Ecto neural progenitor cell (in vitro differentiated cells): ENCODE data around the gene PLEKHA5.
"Not testable (repeated sequence)": the region's sequence is repeated elsewhere in the genome, so short reads cannot be mapped to it uniquely, and the experiment has no call there.

ENCODE experiments used
- DNase-seq: peaks from one replicate; pipeline ENCODE4 v3.0.0-alpha.2; 2018; ENCODE audit warnings: low spot score

PLEKHA5 gene

DNA sequence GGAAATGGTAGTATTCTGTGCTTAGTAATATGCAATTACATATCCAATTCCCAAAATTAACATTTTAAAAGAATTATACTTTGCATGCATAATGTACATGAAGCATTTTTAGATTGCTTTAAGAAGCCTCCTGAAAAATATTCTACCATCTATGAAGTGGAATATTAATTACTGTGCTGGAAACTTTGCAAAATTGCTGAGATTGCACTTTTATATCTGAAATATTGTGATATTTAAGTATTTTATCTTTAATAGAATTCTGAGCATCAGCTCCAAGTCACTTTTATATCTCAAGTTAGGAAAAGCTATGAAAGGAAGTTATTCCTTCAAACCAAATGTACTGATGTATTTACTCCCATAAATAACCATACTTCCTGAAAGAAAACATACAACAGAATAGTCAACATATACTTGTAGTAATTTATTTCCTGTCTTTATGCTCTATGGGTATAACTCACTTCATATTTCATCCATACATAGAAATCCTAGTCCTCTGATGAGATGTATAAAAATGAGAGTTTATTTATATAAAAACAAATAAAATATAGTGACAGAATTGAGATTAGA is 152.7 kb downstream of the PLEKHA5 start:
- DNase-seq, result no peak

DNA sequence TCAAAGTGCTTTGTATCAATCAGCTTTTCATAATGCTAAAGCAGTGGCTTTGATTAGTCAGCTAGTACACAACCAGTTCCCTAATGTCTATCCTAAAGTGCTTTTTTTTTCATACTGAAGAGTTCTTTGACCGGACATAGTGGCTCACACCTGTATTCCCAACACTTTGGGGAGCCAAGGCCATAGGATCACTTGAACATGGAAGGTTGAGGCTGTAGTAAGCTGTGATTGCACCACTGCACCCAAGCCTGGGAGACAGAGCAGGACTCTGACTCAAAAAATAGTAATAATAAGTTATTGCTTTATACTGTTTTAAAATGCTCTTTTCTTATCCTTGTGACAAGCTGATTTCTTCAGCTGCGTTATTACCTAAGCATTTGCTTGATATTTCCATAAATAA is 155.1 kb downstream of the PLEKHA5 start:
- DNase-seq, result no peak

DNA sequence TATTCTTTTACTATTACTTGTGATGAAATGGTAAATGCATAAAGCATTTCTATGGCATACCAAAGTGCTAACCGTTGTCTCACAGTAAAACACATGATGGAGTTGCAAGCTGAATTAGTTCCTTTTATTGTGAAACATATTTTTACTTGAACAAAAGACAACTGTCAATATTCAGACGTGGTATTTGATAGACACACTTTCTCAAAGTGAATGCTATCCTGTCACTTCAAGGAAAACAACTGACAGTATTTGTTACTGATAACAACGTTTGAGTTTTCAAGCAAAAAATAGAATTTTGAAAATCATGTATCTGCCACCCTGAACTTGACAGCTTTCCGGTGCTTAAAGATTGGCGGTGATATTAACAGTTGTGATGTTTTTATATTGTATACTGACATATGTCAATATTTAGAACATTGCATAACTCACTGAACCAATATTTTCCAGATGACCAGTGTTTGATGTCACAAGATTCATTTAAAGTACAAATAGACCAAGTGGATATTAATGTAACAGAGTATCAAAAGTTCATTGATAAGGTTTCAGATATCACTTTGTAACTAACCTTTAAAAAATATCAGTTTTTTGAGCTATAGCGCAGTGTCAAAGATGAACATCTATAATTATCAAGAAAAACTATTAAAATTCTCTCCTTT is 156.4 kb downstream of the PLEKHA5 start:
- no peak for DNase-seq

DNA sequence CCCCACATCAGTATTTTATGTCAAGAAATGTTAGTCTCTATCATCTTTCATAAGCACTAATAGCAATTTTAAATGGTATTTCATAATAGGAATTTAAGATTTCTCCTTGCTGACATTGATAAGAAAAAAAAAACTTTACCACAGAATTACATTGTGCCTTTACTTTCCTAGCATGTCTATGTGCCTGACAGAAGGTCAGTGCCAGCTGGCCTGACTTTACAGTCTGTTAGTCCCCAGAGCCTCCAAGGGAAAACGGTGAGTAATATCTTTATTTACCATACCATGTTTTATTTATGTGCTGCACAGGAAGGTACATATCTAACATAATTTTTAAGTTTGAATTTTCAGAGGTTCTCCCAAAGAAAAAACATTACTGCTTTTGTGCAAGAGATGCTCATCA is 157.8 kb downstream of the PLEKHA5 start:
- DNase-seq, result no peak

DNA sequence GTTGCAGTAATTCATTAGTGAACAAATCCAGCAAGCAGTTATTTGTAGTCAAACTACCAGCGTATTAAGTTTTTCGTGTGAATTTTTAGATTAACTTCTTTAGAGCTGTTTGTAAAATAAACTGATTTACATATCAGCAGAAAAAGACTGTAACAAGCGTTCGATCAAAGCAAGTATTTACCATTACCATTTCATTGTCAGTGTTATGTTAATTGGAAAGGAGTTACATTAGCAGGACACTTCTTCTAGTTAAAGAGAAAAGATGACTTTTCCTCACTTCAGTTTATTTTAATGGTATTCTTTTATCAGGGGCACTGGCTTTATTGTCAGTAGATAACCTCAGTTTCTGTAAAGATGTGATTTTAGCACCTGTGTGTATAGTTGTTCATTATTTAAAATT is 158.6 kb downstream of the PLEKHA5 start:
- DNase-seq, result no peak

DNA sequence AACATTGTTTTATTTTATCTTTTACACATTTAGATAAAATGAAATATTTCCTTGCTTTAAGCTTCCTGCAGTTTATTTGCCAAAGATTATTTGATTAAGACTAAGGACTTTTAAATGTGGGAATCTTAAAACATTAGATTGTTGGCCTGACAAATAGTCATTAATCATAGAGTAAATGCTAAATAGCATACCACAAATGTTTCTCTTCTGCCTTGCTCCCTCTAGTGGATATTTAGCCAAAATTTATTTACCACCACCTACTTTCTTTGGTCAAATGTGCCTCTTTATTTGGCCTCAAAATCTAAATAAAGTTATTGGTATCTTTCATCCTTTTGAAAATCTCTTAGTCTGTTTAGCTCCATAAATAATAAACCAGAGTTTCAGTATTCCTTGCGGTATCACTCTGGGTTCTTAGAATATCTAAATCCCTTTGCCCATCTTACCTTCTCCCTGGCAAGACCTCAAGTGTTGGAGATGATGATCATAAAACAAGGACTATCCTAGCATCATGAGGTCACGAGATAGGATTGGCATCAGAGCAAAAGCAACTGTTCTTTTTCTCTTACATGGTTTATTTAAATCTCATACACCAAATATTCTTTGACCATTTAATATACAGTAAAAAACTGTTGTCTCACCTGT is 159.2 kb downstream of the PLEKHA5 start:
- DNase-seq, result no peak

DNA sequence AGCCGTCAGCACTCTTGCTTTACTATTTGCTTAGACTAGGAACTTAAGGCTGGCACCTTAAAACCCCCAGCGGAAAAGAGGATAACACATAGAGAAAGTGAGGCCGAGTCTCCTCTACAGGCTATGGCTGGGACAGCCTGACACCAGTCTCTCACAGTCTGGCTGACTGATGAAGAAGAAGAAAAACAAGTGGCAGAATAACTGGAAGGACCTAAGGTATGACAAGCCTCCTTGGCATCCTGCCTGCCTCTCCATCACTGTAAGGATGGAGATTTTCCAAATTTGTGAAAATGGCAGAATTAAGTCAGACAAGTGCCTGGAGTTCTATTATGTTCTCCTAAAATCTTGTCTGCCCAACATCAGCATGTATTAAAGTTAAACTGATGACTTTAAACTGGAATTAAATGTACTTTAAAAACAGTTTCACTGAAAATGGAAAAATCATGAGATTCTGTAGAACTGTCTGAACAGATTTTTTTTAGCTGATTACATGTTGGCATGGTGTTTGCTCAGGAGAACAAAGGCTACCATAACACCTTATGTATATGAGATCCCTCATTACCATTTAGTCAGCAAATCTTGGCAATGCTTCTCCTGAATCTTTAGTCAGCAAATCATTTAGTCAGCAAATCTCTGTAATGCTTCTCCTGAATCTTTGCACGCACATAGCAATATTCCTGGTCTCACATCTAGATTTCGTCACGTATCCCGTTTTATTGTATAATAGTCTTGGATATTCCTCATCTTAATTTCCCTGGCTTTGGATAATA is 169.5 kb downstream of the PLEKHA5 start:
- DNase-seq, result no peak

DNA sequence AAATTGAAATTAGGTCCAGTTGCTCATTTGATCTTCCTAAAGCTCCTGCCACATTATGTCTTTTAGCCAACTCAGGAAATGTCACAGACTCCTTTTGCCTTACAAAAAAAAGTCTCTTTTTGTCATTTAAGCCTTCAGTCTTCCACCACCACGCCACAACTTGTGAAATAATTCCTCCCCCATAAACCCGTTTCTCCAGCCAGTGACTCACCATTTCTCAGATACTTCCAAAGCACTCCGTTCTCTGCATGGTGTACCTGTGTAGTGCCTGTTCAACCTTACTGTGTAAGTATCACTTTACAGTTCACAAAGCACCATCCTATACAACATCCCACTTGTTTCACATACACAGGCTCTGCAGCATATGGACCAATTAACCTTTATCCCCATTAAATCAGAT is 170.2 kb downstream of the PLEKHA5 start:
- DNase-seq, result no peak

DNA sequence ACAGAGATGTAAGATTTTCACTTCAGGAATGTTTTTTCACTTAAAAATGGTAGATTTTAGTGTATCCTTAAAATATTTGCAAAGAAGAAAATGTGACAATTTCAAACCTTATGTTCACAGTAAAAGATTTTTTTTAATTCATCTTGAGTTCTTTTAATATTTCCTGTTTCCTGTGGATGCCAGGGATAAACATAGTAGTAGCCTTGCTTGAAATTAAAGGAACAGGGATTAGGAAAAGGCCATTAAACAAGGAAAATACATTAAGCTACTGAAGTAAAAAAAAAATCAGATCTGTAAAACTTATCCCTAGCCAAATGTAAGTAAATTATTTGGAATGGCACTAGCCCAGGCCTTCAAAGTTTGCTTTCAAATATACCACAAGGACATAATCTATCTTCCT is 171.7 kb downstream of the PLEKHA5 start:
- no peak for DNase-seq

DNA sequence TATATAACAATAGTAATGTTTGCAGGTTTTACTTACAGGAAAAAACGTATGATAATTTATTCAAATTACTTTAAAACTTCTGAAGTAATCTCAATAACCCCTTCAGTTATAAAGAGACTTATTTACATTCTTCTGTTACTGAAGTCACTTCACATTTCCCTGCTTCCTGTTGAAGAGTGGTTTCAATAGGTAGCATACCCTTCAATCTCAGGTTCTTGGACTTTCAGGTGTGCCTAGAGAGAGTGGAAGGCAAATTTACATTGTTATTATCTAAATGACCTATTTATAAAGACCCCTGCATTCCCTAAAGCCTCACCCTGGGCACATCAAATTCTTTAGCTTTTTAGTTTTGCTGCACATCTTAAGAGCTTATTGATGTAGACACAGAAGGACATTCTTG is 172.2 kb downstream of the PLEKHA5 start:
- no peak for DNase-seq

DNA sequence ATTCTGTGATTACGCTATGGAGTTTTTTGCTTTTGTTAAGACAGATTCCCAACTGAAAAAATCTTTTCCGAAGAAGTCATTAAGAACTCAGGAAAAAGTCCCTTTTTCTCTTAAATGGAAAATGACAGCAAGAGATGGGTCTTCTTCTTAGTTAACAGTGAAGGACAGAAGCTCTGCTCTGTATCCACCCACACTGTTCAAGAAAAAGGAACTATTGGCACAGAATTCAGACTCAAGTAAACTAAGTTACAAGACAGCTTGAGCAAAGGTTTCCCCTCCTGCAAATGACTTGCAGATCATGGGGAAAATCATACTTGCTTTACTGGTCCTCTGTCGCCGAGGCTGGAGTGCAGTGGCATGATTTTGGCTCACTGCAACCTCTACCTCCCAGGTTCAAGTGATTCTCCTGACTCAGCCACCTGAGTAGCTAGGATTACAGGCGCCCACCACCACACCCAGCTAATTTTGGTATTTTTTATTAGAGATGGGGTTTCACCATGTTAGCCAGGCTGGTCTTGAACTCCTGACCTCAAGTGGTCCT is 172.6 kb downstream of the PLEKHA5 start:
- DNase-seq, result no peak

DNA sequence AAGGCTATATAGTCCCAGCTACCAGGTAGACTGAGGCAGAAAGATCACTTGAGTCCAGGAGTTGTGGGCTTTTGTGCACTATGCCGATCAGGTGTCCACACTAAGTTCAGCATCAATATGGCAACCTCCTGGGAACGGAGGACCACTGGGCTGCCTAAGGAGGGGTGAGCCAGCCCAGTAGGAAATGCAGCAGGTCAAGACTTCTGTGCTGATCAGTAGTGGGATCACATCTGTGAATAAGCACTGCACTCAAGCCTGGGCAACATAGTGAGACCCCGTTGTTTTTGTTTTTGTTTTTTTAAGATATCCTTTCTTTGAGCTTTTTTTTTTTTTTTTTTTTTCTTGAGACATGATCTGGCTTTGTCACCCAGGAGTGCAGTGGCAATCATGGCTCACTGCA is 174.0 kb downstream of the PLEKHA5 start:
- DNase-seq, result no peak

DNA sequence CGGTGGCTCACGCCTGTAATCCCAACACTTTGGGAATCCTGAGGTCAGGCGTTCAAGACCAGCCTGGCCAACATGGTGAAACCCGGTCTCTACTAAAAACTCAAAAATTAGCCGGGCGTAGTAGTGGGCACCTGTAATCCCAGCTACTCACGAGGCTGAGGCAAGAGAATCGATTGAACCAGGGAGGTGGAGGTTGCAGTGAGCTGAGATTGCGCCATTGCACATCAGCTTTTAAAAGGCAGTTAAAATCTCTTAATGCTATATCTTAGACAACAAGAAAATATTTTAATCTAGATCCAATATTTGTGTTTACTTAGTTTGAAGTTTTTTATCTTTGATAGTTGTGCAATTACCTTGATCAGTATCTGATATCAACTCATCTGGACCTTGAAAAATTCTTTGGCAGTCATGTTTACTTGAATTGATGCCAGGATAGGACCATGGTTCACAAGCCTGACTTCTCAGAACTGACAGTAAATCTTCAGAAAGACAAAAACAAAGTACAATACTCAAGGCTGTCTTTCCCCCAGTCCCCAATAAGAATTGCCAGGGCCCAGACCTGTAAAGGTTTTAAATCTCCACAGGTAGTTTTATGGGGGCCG is 174.7 kb downstream of the PLEKHA5 start:
- no peak for DNase-seq

DNA sequence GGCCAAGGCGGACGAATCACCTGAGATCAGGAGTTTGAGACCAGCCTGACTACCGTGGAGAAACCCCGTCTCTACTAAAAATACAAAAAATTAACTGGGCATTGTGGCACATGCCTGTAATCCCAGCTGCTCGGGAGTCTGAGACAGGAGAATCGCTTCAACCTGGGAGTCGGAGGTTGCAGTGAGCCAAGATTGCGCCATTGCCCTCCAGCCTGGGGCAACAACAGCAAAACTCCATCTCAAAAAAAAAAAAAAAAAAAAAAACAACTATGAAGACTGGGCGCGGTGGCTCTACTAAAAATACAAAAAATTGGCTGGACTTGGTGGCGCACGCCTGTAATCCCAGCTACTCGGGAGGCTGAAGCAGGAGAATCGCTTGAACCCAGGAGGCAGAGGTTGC is 176.1 kb downstream of the PLEKHA5 start:
- not testable (repeated sequence) for DNase-seq

DNA sequence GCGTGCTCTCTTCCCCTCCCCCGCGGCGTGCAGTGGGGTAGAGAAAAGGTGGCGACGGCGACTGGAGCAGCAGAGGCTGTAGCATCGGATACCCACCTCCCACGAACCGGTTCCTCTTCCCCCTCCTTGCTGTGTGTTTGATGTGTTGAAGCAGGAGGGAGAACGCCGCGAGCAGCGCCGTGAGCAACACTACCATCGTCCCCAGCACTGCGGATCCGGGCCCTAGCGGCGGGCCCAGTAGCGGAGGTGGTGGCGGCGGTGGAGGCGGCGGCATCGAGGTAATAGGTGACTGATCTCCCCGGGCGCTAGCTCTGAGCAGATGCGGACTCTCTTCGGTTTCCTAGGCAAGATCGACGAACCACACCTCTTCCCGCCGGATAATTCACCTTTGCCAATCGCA is 176.8 kb downstream of the PLEKHA5 start:
- DNase-seq, result no peak

DNA sequence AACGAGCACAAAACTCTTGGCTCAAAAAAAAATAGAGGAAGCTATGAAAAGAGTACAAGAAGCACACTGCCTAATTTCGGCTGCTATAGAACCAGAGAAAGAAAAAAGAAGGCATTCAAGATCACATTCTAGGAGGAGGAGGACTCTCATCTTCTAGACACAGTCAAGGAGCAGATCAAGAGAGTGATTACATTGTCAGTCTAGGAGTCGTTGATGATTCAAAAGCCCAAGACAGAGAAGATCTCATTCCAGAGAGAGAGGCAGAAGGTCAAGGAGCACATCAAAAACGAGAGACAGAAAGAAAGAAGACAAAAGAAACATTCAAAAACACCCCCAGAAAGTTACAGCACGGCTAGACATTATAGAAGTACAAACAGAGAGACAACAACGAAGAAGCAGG is 177.9 kb downstream of the PLEKHA5 start:
- no peak for DNase-seq

DNA sequence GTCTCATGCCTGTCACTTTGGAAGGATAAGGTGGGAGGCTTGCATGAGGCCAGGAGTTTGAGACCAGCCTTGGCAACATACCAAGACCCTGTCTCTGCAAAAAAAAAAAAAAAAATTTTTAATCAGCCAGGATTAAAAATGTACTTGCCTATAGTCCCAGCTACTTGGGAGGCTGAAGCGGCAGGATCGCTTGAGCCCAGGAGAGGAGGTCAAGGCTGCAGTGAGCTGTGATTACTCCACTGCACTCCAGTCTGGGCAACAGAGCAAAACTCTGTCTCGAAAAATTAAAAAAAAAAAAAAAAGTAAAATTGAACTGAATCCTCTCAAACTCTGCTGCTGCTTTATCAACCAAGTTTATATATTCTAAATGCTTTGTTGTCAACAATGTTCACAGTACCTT is 181.6 kb downstream of the PLEKHA5 start:
- DNase-seq, result no peak

DNA sequence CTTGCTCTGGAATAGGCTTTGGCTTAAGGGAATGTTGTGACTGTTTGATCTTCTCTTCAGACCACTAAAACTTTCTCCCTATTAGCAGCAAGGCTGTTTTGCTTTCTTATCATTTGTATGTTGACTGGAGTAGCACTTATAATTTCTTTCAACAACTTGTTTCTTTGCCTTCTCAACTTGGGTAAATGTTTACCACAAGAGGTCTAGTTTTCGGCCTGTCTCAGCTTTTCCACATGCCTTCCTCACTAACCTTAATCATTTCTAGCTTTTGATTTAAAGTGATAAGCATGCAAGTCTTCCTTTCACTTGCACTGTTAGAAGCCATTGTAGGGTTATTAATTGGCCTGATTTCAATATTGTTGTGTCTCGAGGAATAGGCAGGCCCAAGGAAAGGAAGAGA is 183.1 kb downstream of the PLEKHA5 start:
- no peak for DNase-seq

DNA sequence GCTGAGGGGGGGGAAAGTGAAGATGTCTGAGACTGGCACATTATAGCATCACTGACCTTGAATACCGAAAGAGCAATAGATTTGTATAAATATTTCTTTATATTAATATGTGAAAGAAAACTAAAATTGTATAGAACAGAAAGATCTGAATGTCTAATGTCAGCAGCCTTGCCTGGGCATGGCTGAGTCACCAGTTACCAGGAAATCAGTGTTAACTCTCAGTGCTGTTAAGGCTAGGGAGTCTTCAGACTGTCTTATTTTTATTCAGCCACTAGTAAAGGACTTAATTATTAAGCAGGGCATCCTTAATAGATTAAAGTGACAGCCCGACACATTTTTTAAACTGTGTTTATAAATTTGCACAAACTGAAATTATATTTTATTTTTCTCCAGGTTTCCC is 186.9 kb downstream of the PLEKHA5 start:
- no peak for DNase-seq

DNA sequence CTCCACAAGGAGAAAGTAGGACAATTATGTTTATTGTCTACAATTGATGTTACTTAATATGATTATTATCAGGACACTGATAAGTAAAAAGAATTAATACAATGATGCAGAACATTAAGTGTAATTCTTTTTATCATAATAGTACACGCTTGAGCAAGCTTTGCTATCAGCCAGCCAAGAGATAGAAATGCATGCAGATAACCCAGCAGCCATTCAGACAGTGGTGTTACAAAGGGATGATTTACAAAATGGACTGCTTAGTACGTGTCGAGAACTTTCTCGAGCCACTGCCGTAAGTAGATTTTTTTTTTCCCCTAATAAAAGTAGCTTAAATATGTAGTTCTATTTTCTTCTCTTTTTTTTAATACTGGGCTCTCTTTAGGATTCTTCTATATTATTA is 192.8 kb downstream of the PLEKHA5 start:
- no peak for DNase-seq

DNA sequence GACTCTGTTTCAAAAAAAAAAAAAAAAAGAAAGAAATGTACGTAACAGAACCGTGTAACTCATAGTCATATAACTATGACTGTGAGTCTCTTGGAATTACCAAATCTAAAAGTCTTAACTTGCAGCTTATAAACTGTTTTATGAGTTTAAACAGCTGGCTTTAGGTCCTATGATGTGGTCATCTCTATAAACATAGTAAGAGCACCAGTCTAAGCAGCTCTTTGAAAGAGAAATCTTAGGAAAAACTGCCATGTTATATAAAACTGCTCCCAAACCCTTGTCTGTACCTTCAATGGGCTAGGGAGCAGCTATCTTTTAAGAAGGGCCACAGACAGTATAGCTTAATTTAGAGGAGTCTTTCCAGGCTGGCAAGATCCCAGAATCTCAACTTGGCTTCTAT is 194.3 kb downstream of the PLEKHA5 start:
- no peak for DNase-seq

DNA sequence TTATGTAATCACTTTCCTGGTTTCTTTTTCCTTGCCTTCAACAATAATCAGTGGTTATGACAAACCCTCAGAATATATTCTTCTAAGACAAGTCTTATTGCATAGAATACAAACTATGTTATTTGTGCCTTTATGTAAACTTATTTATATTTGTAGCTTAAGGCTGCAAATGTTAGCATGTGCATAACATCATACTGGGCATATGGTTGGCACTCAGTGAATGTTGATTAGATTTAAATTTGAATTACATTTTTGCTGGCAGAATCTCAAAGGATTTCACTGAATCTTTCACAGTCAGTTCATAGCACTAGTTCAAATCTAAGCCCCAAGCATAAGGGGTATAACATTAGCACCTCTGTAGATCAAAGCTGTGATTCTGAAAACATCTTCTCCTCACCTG is 196.6 kb downstream of the PLEKHA5 start:
- DNase-seq, result no peak
